Measurements from ENCODE around the gene EPHA7. TPM values are rescaled to one million over a fixed set of nuclear protein-coding genes. Genes with fewer than 3 reads are reported as not detected.

EPHA7 gene
- total RNA-seq, 1 experiment from 2014 or later: 10.7 TPM

GRCh38 chr6:93323630-93324029 lies 95.7 kb downstream of the EPHA7 start:
- H3K9me3 ChIP-seq (ENCODE audit: low read depth, low read length, poor library complexity, severe bottlenecking): no peaks in the 10 kb centered on the region
- ChIA-PET POLR2A (ENCODE audit: low non-redundant PET) (no interaction called here), CTCF (no interaction called here)
- DNase-seq (ENCODE audit: low spot score): no peak
- H3K27me3 ChIP-seq (replicated peaks; ENCODE audit: insufficient read depth, low read depth, low read length, poor library complexity): no peaks in the 10 kb centered on the region
- H3K27ac ChIP-seq (ENCODE audit: low read depth, low read length, poor library complexity, severe bottlenecking): no peak overlapping the region
- no peak for TF ChIP-seq CTCF (conservative IDR thresholded peaks at IDR 0.05; ENCODE audit: low read depth, low read length)
- no peak for TF ChIP-seq EZH2 (IDR thresholded peaks at IDR 0.05; ENCODE audit: borderline replicate concordance, low read depth, low read length, poor library complexity, severe bottlenecking)
- no TSS peak for BruUV-seq (replicated peaks)
- no peaks in the 10 kb centered on the region for H3K4me1 ChIP-seq (ENCODE audit: insufficient read depth, low read length, poor library complexity, severe bottlenecking)
- intact Hi-C loops (cut with micrococcal nuclease; ENCODE audit: unreplicated experiment): no loop called here
- no peak overlapping the region for H3K4me3 ChIP-seq (ENCODE audit: low read depth, low read length, poor library complexity, severe bottlenecking)
- no peaks in the 10 kb centered on the region for H3K36me3 ChIP-seq (ENCODE audit: insufficient read depth, low read length, poor library complexity, severe bottlenecking)

- H3K9me3 ChIP-seq (ENCODE audit: low read depth, low read length, poor library complexity, severe bottlenecking): no peaks in the 10 kb centered on the region
- no peaks in the 10 kb centered on the region for H3K36me3 ChIP-seq (ENCODE audit: insufficient read depth, low read length, poor library complexity, severe bottlenecking)
- H3K27ac ChIP-seq (ENCODE audit: low read depth, low read length, poor library complexity, severe bottlenecking): no peak overlapping the region
- ChIA-PET CTCF (no interaction called here), POLR2A (ENCODE audit: low non-redundant PET) (no interaction called here)
- no peaks in the 10 kb centered on the region for H3K27me3 ChIP-seq (replicated peaks; ENCODE audit: insufficient read depth, low read depth, low read length, poor library complexity)
- intact Hi-C loops (cut with micrococcal nuclease; ENCODE audit: unreplicated experiment): no loop called here
- no peak for TF ChIP-seq EZH2 (IDR thresholded peaks at IDR 0.05; ENCODE audit: borderline replicate concordance, low read depth, low read length, poor library complexity, severe bottlenecking)
- no peak for TF ChIP-seq CTCF (conservative IDR thresholded peaks at IDR 0.05; ENCODE audit: low read depth, low read length)
- no TSS peak for BruUV-seq (replicated peaks)
- H3K4me1 ChIP-seq (ENCODE audit: insufficient read depth, low read length, poor library complexity, severe bottlenecking): no peaks in the 10 kb centered on the region
- no peak overlapping the region for H3K4me3 ChIP-seq (ENCODE audit: low read depth, low read length, poor library complexity, severe bottlenecking)
- no peak for DNase-seq (ENCODE audit: low spot score)
Measured at GRCh38 chr6:93322651-93323050, 96.7 kb downstream of the EPHA7 start.

DNA sequence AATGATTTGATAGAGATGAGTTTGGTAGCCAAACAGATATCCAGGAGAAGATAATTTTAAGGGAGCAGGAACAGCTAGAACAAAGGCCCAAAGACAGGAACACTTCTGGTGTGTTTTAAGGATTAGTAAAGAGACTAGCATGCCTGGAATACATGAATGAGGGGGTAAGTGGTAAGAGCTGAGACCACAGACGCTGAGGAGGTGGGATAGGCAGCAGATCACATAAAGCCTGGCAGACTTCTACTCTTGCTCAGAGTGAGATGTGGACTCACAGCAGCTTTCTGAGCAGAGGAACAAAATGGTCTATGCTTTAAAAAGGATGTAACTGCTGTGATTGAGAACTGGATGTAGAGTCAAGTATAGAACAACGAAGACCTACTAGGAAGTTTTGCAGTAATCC lies 100.1 kb downstream of the EPHA7 start:
- Histone ChIP-seq H3K27ac (ENCODE audit: low read depth, low read length, poor library complexity, severe bottlenecking) (no peak overlapping the region), H3K9me3 (ENCODE audit: low read depth, low read length, poor library complexity, severe bottlenecking) (no peaks in the 10 kb centered on the region), H3K27me3 (replicated peaks; ENCODE audit: insufficient read depth, low read depth, low read length, poor library complexity) (no peaks in the 10 kb centered on the region), H3K36me3 (ENCODE audit: insufficient read depth, low read length, poor library complexity, severe bottlenecking) (no peaks in the 10 kb centered on the region), H3K4me3 (ENCODE audit: low read depth, low read length, poor library complexity, severe bottlenecking) (no peak overlapping the region), H3K4me1 (ENCODE audit: insufficient read depth, low read length, poor library complexity, severe bottlenecking) (no peaks in the 10 kb centered on the region)
- intact Hi-C loops (cut with micrococcal nuclease; ENCODE audit: unreplicated experiment): no loop called here
- no peak for TF ChIP-seq CTCF (conservative IDR thresholded peaks at IDR 0.05; ENCODE audit: low read depth, low read length)
- no peak for TF ChIP-seq EZH2 (IDR thresholded peaks at IDR 0.05; ENCODE audit: borderline replicate concordance, low read depth, low read length, poor library complexity, severe bottlenecking)
- no peak for DNase-seq (ENCODE audit: low spot score)
- CTCF ChIA-PET: no interaction called here
- BruUV-seq (replicated peaks): no TSS peak
- POLR2A ChIA-PET (ENCODE audit: low non-redundant PET): no interaction called here

All from A673 (cell line).